Activated naive CD8-positive, alpha-beta T cell treated with anti-CD3 and anti-CD28 coated beads, Interleukin-2, amount 10 ng/mL, durations not matched to agents 7 days and 5 days (primary cell): ENCODE results near the gene GPR15LG. TPM values are rescaled to one million over a fixed set of nuclear protein-coding genes. Genes with fewer than 3 reads are reported as not detected.

Experiments used
- ATAC-seq: fragments of 150-1000 bp; cut with Tn5 transposase; one replicate; pipeline ENCODE4 v1.10.0; 2021; ENCODE audit warnings: low read depth, moderate library complexity
- POLR2A ChIA-PET: fragments of 350-600 bp; sonication (Branson Sonifier 250); formaldehyde crosslinking; loops from one replicate; lab custom pipeline; 2021; ENCODE audit warnings: antibody characterized with exemption; lab: Charles Lee
- DNase-seq: peaks from one replicate; pipeline ENCODE4 v3.0.0; 2021
- H3K27ac Mint-ChIP-seq: one replicate; pipeline ENCODE4 v1.8.0; 2022; ENCODE audit warnings: mild to moderate bottlenecking, mixed read lengths
- H3K27me3 Mint-ChIP-seq: one replicate; pipeline ENCODE4 v1.8.0; 2022; ENCODE audit warnings: mild to moderate bottlenecking, moderate library complexity, mixed read lengths
- H3K36me3 Mint-ChIP-seq: one replicate; pipeline ENCODE4 v1.8.0; 2021; ENCODE audit warnings: mild to moderate bottlenecking, mixed read lengths
- H3K4me1 Mint-ChIP-seq: one replicate; pipeline ENCODE4 v1.8.0; 2021; ENCODE audit warnings: mixed read lengths
- H3K4me3 Mint-ChIP-seq: one replicate; pipeline ENCODE4 v1.8.0; 2022; ENCODE audit warnings: mild to moderate bottlenecking, moderate library complexity, mixed read lengths
- H3K9me3 Mint-ChIP-seq: one replicate; pipeline ENCODE4 v1.8.0; 2021; ENCODE audit warnings: mixed read lengths
- total RNA-seq, 2 experiments: library from RNA; stranded (reverse); gene quantifications; one replicate each; pipeline ENCODE4 v1.2.3, GENCODE V29; 2021

Gene GPR15LG
- total RNA-seq, 2 experiments from 2014 or later, result not detected

GRCh38 chr10:84216834-84217233 is 43.2 kb downstream of the GPR15LG start:
- ATAC-seq (no peak), DNase-seq (no peak)
- Mint-ChIP-seq H3K27ac (no peak overlapping the region), H3K27me3 (peaks cover 3% of the 10 kb centered on the region), H3K36me3 (no peaks in the 10 kb centered on the region), H3K4me3 (no peak overlapping the region), H3K4me1 (no peaks in the 10 kb centered on the region), H3K9me3 (peaks cover 2% of the 10 kb centered on the region)
- POLR2A ChIA-PET, result no interaction called here

DNA sequence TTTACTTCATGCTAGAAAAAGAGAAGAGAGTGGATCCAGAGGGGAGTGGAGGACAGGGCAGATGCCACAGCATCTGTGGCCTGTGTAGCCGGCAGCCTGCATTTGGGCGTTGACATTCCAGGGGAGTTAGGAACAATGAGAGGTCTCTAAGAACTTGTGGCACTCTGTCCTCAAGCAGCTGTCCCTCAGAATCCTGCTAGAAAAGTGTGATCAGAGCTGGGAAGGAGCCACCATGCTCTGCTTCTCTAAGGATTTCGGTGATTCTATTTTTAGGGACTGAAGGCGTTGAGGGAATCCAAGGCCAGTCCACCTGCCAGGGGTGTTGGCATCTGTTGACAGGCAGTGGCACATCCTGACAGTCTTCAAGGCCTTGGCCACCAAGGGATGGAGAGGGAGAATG is 44.1 kb downstream of the GPR15LG start:
- no peak overlapping the region for H3K27ac Mint-ChIP-seq
- no peak overlapping the region for H3K4me3 Mint-ChIP-seq
- H3K4me1 Mint-ChIP-seq, result no peaks in the 10 kb centered on the region
- DNase-seq (no peak), ATAC-seq (no peak)
- peaks cover 2% of the 10 kb centered on the region for H3K9me3 Mint-ChIP-seq
- no peaks in the 10 kb centered on the region for H3K36me3 Mint-ChIP-seq
- POLR2A ChIA-PET, result no interaction called here
- H3K27me3 Mint-ChIP-seq, result peaks cover 3% of the 10 kb centered on the region

DNA sequence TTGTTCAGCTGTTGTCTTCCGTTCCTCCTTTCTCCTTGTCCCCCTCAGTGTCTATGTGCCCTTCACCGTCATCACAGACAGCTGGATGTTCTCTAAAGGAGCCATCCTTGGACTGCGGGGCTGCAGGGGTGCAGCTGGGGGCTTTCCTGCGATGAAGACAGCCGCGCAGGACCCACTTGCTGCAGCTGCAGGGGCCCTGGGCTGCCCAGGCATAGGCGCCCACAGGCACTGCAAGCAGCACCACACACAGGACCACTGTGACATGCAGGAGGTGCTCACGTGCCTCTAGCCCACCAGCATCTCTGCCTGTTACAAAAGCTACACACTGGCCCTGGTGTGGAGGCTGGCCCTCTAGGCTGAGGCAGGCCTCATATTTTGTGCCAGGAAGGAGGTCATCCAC is 48.3 kb downstream of the GPR15LG start:
- POLR2A ChIA-PET, result no interaction called here
- Mint-ChIP-seq H3K9me3 (peaks cover 2% of the 10 kb centered on the region), H3K36me3 (no peaks in the 10 kb centered on the region), H3K4me1 (no peaks in the 10 kb centered on the region), H3K27me3 (no peaks in the 10 kb centered on the region), H3K4me3 (no peak overlapping the region), H3K27ac (no peak overlapping the region)
- no peak for ATAC-seq
- DNase-seq, result no peak

DNA sequence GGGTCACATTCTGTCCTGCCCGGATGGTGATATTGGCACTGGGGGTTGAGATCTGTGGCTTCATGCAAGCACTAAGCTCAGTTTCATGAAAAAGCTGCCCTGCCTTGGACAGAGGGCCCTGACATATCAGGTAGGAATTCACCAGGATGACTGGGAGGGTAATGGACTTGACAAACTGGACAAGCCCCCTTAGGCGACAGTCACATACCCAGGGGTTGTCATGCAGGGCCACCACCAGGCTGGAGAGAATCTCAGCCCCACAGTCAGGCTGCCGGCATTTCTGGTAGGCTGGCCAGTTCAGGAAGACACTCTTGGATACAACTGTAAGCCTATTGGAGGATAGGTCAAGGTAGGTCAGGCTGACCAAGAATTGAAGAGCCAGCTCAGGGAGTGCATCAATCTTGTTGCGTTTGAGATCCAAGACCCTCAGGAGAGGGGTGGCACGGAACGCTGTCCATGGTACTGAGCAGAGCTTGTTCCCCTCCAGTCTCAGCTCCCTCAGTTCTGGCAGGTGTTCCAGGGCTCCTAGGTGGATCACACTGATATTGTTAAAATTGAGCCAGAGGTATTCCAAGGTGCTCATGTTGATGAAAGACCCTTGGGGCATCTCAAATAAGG is 50.9 kb downstream of the GPR15LG start:
- peaks cover 18% of the 10 kb centered on the region for H3K27me3 Mint-ChIP-seq
- H3K9me3 Mint-ChIP-seq, result no peaks in the 10 kb centered on the region
- no peak overlapping the region for H3K4me3 Mint-ChIP-seq
- no peaks in the 10 kb centered on the region for H3K36me3 Mint-ChIP-seq
- ATAC-seq (no peak), DNase-seq (no peak)
- no peak overlapping the region for H3K27ac Mint-ChIP-seq
- H3K4me1 Mint-ChIP-seq, result no peaks in the 10 kb centered on the region
- POLR2A ChIA-PET, result no interaction called here

- H3K4me1 Mint-ChIP-seq, result no peaks in the 10 kb centered on the region
- peaks cover 19% of the 10 kb centered on the region for H3K27me3 Mint-ChIP-seq
- H3K4me3 Mint-ChIP-seq, result no peak within 1 kb of the TSS
These were observed 52.0 kb downstream of the GPR15LG start, which contains the start of gene LRIT2 for GRCh38 chr10:84225427-84226173. LRIT2 (minus strand) TSS chr10:84225544; CDS start chr10:84225520, 24 bp downstream.

GRCh38 chr10:84226616-84227015 is 53.0 kb downstream of the GPR15LG start:
- no peaks in the 10 kb centered on the region for H3K36me3 Mint-ChIP-seq

More at GRCh38 chr10:84225427-84226173, 52.0 kb downstream of the GPR15LG start, which contains the start of gene LRIT2:
- DNase-seq (no peak), ATAC-seq (no peak)
- POLR2A ChIA-PET, result no interaction called here
- no peak within 1 kb of the TSS for H3K27ac Mint-ChIP-seq
- no peaks in the 10 kb centered on the region for H3K36me3 Mint-ChIP-seq
- no peaks in the 10 kb centered on the region for H3K9me3 Mint-ChIP-seq

GRCh38 chr10:84227810-84228209 is 54.2 kb downstream of the GPR15LG start:
- POLR2A ChIA-PET, result no interaction called here
- Mint-ChIP-seq H3K4me3 (no peak overlapping the region), H3K9me3 (no peaks in the 10 kb centered on the region), H3K4me1 (no peaks in the 10 kb centered on the region), H3K36me3 (no peaks in the 10 kb centered on the region), H3K27me3 (peaks cover 19% of the 10 kb centered on the region), H3K27ac (no peak overlapping the region)
- no peak for ATAC-seq
- DNase-seq, result no peak

More at GRCh38 chr10:84226616-84227015, 53.0 kb downstream of the GPR15LG start:
- DNase-seq (no peak), ATAC-seq (no peak)
- H3K27ac Mint-ChIP-seq, result no peak overlapping the region
- H3K4me1 Mint-ChIP-seq, result no peaks in the 10 kb centered on the region
- POLR2A ChIA-PET, result no interaction called here
- peaks cover 19% of the 10 kb centered on the region for H3K27me3 Mint-ChIP-seq
- no peak overlapping the region for H3K4me3 Mint-ChIP-seq
- H3K9me3 Mint-ChIP-seq, result no peaks in the 10 kb centered on the region

GRCh38 chr10:84230359-84230758 is 56.8 kb downstream of the GPR15LG start:
- Mint-ChIP-seq H3K4me3 (no peak overlapping the region), H3K9me3 (no peaks in the 10 kb centered on the region), H3K36me3 (no peaks in the 10 kb centered on the region), H3K27ac (no peak overlapping the region), H3K4me1 (no peaks in the 10 kb centered on the region), H3K27me3 (peaks cover 19% of the 10 kb centered on the region)
- POLR2A ChIA-PET, result no interaction called here
- no peak for DNase-seq
- ATAC-seq, result no peak

DNA sequence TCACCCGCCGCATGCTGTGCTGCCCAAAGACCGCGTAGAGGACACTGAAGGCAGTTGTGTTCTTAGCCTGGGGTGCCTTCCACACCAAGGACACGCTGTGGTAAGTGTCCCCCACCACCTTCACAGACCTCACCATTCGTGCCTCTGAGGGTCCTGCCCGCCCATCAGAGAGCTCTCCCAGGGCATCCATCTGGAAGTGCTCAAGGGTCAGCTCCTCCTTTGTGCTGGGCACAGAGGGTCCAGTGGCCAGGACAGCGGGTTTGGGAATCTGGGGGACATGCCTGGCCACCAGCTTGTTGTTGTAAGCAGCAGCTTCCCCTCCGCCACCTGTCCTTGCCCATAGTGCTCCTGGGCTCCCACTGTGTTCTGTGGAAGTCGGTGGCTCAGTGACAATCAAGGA is 58.8 kb downstream of the GPR15LG start:
- H3K4me1 Mint-ChIP-seq, result no peaks in the 10 kb centered on the region
- H3K4me3 Mint-ChIP-seq, result no peak overlapping the region
- POLR2A ChIA-PET, result no interaction called here
- no peak overlapping the region for H3K27ac Mint-ChIP-seq
- H3K36me3 Mint-ChIP-seq, result no peaks in the 10 kb centered on the region
- no peaks in the 10 kb centered on the region for H3K9me3 Mint-ChIP-seq
- DNase-seq, result no peak
- H3K27me3 Mint-ChIP-seq, result peaks cover 21% of the 10 kb centered on the region
- ATAC-seq, result no peak

DNA sequence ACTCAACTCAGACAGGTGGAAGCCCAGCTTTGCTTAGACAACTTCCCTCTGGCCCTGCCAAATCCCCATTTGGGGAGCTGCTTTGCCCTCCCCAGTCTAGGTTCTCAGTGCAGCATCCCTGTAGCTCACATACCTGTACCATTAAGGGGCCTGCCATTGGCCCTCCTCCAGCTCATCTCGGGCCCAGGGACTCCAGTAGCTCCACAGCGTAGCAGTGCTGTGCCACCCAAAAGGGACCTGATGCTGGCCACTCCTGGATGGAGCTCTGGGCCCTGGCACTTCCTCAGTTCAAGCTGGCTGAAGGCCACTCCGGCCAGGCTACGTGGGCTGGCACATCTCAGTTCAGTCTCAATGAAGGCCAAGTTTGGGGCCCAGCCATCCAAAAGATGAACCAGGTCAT is 60.3 kb downstream of the GPR15LG start:
- peaks cover 15% of the 10 kb centered on the region for H3K27me3 Mint-ChIP-seq
- no peak overlapping the region for H3K4me3 Mint-ChIP-seq
- H3K9me3 Mint-ChIP-seq, result no peaks in the 10 kb centered on the region
- POLR2A ChIA-PET, result no interaction called here
- DNase-seq (no peak), ATAC-seq (no peak)
- H3K36me3 Mint-ChIP-seq, result no peaks in the 10 kb centered on the region
- H3K27ac Mint-ChIP-seq, result no peak overlapping the region
- no peaks in the 10 kb centered on the region for H3K4me1 Mint-ChIP-seq

- Mint-ChIP-seq H3K27me3 (peaks cover 11% of the 10 kb centered on the region), H3K4me3 (no peak overlapping the region), H3K27ac (no peak overlapping the region), H3K9me3 (no peaks in the 10 kb centered on the region), H3K4me1 (no peaks in the 10 kb centered on the region), H3K36me3 (no peaks in the 10 kb centered on the region)
- DNase-seq (no peak), ATAC-seq (no peak)
- POLR2A ChIA-PET, result no interaction called here
These were observed 60.9 kb downstream of the GPR15LG start for GRCh38 chr10:84234479-84234878.

Other genes with a start within 250 kb of the GPR15LG start
- gene GHITM, start 34.3 kb upstream of the GPR15LG start, total RNA-seq, result 100 to 1,000 TPM in 1 of 2 experiments, 10 to 100 TPM in 1; 100.0 to 103 TPM
- gene CDHR1, start 20.7 kb downstream of the GPR15LG start, total RNA-seq, result 1 to 10 TPM; 1.7 to 3.5 TPM
- gene LRIT2, start 51.7 kb downstream of the GPR15LG start, total RNA-seq, result not detected
- gene LRIT1, start 67.7 kb downstream of the GPR15LG start, total RNA-seq, result not detected
- gene RGR, start 71.3 kb downstream of the GPR15LG start, total RNA-seq, result not detected
- gene CCSER2, start 154.8 kb downstream of the GPR15LG start, total RNA-seq, result 10 to 100 TPM; 92.7 to 98.0 TPM